Stimulated activated CD4-positive, alpha-beta T cell treated with anti-CD3 and anti-CD28 coated beads, Interleukin-1b, Interleukin-23, amount 100 ng/mL, for 1 hour (primary cell): ENCODE results near the gene EXOC2.

Source experiments
- DNase-seq, 2 donors: peaks; one replicate each; pipeline ENCODE4 v3.0.0-alpha.2; 2020; ENCODE audit warnings: low read depth in 2 of 2

The EXOC2 gene

GRCh38 chr6:524803-525202 is 168.1 kb downstream of the EXOC2 start:
- DNase-seq: no peak

- DNase-seq: no peak
These were observed 172.1 kb downstream of the EXOC2 start for GRCh38 chr6:520820-521219.

DNA sequence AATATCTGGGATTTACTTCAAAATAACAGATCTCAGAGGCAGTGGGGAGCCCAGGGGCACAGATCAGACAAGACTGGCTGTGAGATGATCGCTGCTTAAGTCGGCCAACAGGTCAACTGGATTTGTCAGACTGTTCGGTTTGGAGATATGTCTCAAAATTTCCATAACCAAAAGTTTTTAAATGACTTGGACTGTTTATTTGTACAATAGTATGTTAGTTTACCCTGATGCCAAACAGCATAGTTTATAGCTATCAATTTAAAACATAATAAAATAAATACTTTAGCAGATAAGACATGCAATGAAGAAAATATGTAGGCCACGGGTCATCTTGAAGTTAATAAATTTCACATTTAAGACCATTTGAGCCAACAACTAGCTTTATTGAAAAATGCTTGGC is 174.7 kb downstream of the EXOC2 start:
- no peak for DNase-seq

- DNase-seq: no peak
These were observed 176.7 kb downstream of the EXOC2 start for GRCh38 chr6:516213-516612.

GRCh38 chr6:515267-515666 is 177.7 kb downstream of the EXOC2 start:
- DNase-seq: no peak

GRCh38 chr6:514396-514978 is 178.5 kb downstream of the EXOC2 start:
- no peak for DNase-seq

DNA sequence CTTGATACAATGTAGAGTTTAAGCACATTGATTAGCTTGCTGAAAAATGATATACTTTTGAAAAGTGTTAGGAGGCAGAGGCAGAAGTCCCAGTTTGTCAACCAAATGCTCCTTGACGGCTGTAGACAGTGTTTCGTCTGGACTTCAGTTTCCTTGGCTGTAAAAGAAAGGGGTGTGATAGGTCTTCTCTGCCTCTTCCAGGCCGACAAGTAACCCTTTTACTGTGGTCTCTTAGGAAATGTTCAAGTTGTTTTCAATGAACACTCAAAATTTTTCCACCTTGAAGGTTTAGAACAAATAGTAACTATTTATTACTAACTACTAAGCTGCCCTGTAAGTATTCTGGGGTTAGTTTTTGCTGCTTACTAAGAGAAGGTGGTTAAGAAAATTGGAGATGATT is 179.0 kb downstream of the EXOC2 start:
- DNase-seq: no peak

DNA sequence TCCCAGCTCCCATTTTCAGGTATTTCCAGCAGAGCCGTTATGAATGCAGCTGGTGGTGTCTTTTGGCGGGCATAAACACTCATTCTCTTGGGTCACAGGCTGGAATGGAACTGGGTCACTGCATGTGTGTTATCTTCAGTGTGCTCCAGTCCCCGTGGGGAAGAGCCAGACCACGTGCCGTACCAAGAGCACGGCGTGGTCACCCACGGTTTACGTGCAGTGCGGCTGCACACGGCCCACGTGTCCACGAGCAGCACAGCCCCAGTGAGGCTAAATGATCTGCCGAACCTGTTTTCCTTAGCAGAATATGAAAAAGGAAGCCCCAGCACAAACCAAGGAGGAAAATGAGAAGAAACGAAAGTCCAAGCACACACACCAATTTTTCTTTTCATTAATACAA is 179.9 kb downstream of the EXOC2 start:
- no peak for DNase-seq

- DNase-seq: no peak
These were observed 181.3 kb downstream of the EXOC2 start for GRCh38 chr6:511488-512137.

DNA sequence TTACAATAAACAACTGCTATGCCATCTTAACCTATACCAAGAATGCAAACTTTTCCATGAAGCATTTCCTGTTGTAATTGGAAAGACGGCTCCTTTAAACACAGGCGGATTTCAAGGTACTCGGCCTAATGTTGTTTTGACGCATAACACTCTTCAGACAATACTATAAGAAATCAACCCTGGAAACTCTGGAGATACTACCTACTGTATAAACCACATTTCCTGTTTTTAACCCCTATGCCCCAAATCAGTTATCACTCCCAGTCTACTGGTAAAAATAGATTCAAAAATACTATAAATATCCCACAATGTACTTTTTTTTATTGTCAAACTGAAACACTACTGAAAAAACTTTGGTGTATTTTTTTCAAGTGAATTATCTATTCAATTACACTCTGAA is 183.3 kb downstream of the EXOC2 start:
- DNase-seq: no peak

GRCh38 chr6:508614-509013 is 184.3 kb downstream of the EXOC2 start:
- DNase-seq: no peak

GRCh38 chr6:508006-508405 is 184.9 kb downstream of the EXOC2 start:
- DNase-seq: no peak

DNA sequence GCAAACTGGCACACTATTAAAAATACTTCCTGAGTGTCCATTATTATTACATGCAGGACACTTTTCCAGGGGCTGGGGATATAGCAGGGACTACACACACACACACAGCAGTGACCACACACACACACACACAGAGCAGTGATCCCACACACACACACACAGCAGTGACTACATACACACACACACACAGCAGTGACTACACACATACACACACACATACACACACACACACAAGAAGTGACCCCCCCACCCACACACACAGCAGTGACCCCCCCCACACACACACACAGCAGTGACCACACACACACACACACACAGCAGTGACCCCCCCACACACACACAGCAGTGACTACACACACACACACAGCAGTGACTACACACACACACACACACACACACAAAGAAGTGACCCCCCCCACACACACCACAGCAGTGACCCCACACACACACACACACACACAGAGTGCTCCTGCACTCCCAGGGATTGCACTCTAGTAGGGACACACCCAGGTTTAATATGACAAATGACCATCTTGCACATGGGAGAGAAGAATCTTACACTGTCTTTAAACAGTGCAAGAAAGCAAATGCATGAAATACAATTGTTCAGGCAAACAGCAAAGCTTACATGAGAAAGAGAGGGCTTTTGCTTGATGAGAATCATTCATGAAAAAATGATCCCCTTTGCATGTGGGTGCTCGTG is 185.9 kb downstream of the EXOC2 start:
- no peak for DNase-seq

- DNase-seq: no peak
These were observed 186.4 kb downstream of the EXOC2 start for GRCh38 chr6:506508-506907.

DNA sequence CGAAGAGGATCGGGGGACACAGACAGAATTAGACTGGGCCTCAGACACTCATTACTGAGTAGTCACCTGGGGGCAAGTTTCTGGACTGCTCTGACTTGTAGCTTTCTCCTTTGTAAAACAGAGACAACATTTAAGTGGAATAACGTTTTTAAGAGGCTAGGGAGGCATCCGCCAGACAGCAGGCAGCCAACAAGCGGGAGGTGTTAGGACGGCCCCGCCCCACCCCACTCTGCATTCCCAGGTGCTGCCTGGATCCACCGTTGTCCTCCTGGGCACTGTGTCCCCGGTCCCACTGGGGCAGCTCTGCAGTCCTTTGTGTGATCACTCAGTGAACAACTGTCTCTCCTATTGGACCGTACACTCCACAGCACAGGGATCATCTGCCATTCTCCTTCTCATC is 187.6 kb downstream of the EXOC2 start:
- no peak for DNase-seq

DNA sequence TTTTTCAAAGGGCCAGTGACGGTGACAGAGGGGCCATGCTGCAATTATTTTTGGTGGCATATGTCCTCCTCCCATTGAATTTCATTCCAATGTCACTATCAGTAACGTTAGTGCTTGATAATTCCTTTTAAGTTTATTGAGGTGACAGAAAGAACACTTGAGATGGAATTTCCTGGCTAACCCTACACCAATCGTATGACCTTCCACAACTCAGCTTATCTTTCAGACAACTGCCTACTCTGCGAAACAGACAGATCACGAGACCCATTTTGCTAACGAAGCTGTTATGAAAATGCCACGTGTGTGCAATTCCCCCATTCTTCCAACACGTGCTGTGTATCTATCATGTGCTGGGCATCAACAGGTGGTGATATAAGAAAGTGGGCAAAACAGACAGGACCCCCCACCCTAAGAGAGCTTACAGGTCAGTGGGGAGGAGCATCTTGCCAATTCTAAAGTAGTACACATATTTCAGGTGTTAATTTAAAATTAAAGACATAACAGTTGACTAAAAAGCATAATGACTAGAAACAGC is 188.4 kb downstream of the EXOC2 start:
- DNase-seq: no peak

- no peak for DNase-seq
These were observed 189.2 kb downstream of the EXOC2 start for GRCh38 chr6:503610-504362.

DNA sequence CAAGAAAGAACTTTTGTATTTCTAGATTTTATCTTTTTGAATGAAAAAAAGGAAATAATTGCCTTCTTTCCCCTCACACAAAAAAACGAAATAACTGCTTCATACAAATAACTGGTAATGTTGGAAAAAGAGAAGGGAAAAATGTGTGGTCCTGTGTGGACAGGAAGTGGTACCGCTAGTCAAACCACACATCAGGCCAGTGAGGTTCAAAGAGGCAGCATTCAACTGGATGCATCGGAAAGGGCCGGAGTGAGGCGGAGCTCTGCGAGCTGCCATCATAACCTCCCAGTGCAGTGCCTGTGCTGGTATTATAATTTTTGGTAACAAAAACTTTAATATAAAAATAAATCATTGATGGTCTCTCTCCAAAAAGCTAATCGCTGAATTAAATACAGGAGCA is 190.2 kb downstream of the EXOC2 start:
- DNase-seq: no peak

- peak; percentile 28 to 56 for DNase-seq
These were observed 190.9 kb downstream of the EXOC2 start for GRCh38 chr6:501891-502601.

DNA sequence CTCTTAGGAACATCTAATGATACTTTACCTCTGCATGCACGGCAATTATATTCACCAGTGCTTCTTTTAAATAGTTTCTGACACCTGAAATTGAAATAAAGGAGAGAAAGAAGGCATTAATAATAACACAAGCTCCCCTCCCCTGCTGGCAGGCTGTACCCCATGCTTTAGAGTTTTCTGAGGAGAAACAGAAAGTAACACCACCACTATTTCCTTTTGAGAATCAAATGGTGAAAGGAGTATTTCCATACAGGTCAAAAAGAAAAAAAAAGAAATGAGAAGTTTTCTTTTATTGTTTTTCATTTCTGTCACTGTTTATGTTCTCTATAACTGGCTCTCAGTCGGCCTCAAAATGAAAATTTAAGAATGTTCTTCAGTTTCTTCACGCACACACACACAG is 193.3 kb downstream of the EXOC2 start:
- DNase-seq: no peak

DNA sequence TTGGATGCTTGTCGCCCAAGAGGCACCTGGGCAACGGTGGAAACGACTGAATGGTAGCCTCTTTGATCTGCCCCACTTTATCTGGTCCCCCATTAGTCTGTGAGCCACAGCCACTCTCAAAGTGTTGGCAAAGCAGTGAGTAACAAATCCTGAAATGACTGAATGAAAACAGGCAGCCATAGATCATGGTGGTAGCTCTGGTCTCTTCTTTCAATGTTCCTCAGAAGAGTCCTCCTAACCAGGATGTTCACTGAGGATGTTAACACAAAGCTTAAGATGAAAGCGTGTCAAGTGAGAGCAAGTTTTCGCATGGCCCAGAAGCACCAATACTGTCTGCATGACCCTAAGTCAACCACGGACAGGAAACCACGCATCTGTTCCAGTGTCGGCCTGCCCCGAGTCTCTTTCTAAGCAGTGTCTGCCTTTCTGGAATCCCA is 194.1 kb downstream of the EXOC2 start:
- no peak for DNase-seq

DNA sequence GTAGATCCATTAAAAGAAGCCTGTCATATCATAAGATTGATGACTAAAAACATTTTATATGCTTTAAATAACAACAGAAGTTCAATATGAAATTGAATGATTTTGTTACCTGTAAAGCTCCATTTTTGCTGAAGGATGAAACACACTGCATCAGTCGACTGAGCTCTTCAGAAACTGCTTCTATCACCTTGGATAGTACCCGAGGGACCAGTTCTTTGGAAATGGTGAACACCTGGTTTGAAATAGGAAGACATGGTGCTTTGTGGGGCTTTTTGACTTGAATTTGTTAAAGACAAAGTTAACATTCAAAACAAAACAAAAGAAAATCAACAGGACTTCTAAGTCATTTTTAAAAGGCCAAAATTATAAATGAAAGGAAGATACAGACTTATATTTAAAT is 195.7 kb downstream of the EXOC2 start:
- DNase-seq: no peak
